ENCODE results near the gene PROK1.

PROK1 gene

DNA sequence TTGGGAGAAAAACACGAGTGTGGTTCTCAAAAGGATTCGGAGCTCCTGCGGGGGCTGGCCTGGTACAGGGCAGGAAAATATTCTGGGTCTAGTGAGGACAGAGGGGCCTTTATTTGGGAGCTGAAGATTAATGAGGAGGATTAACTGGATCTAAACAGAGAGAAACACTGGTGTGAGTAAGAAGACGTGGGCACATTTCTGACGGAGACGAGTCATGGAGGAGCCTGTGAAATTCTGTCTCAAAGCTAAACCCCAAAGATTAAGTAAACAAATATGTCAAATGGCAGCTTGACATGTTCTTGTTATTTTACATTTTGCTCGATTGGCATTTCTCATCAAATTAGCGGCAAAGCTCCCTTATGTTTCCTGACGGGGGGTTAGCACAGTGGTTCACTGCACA, 12.8 kb downstream of the PROK1 start:
- DNase-seq (ENCODE audit: low read depth in 2 of 2): no peak

DNA sequence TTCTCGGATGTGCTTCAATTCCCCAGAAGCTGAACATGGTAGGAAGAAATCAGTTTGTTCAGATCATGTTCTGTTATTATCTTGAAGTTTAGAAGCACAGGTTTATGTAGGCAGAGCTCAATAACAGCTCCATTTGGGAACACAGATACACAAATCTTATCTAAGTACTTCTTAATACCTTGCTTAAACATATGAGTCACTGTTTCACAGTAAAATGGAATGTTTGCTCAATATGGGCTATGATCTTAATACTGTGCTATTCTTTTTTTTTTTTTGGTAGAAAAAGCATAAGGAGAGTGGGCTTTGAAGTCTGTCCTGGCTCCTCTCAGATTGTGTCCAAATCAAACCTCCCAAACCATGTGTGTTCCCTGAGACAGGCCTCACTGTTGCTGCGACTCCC, 13.4 kb downstream of the PROK1 start:
- TF ChIP-seq, protein P1, sequence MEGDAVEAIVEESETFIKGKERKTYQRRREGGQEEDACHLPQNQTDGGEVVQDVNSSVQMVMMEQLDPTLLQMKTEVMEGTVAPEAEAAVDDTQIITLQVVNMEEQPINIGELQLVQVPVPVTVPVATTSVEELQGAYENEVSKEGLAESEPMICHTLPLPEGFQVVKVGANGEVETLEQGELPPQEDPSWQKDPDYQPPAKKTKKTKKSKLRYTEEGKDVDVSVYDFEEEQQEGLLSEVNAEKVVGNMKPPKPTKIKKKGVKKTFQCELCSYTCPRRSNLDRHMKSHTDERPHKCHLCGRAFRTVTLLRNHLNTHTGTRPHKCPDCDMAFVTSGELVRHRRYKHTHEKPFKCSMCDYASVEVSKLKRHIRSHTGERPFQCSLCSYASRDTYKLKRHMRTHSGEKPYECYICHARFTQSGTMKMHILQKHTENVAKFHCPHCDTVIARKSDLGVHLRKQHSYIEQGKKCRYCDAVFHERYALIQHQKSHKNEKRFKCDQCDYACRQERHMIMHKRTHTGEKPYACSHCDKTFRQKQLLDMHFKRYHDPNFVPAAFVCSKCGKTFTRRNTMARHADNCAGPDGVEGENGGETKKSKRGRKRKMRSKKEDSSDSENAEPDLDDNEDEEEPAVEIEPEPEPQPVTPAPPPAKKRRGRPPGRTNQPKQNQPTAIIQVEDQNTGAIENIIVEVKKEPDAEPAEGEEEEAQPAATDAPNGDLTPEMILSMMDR (IDR thresholded peaks at IDR 0.05; ENCODE audit: low read depth, low read length): no peak
- peak; percentile 49 to 53 for DNase-seq (ENCODE audit: low read depth in 2 of 2)
- H3K4me3 ChIP-seq (replicated peaks in 1 of 2; ENCODE audit: low read depth in 2 of 2, low read length in 2 of 2): no peak overlapping the region

More for the DNA sequence above, 12.8 kb downstream of the PROK1 start:
- TF ChIP-seq, protein P1 (IDR thresholded peaks at IDR 0.05; ENCODE audit: low read depth, low read length): no peak
- no peak overlapping the region for H3K4me3 ChIP-seq (replicated peaks in 1 of 2; ENCODE audit: low read depth in 2 of 2, low read length in 2 of 2)

DNA sequence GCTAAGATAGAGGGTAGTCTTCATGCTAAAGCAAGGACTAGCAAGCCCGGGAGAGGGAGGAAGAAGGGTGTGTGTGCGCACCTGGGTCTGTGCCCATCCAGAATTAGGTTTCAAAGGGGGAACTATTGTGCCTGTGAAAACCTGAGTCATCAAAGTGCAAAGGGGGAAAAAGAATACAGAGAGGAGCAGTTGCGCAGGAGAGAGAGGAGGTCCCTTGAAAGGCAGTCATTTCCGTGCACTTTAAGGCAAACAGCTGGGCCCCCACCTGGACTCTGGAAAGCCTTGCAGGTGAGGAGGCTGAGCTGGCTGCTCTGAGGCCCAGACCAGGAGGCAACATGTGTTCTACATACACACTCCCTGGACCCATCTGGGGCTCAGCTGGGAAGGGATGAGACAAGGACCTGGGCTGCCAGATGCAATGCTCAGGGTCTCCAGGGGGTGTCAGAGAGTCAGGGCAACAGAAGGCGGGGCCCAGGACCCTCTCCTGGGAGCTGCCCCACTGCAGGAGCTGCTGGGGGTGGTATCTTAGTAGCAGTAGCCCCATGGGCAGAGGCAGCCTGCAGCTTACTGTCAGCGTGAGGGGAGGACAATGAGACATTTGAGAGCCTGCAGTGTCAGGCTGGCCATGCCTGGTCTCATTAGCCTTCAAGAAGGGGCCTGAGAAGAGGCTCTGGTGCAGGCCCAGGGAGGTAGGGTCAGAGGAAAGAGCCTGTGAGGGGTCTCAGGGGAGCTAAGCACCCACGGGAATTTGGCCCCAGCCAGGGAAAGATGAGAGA, 14.3 kb downstream of the PROK1 start:
- no peak for DNase-seq (ENCODE audit: low read depth in 2 of 2)
- TF ChIP-seq, protein P1 (IDR thresholded peaks at IDR 0.05; ENCODE audit: low read depth, low read length): no peak
- no peak overlapping the region for H3K4me3 ChIP-seq (replicated peaks in 1 of 2; ENCODE audit: low read depth in 2 of 2, low read length in 2 of 2)

DNA sequence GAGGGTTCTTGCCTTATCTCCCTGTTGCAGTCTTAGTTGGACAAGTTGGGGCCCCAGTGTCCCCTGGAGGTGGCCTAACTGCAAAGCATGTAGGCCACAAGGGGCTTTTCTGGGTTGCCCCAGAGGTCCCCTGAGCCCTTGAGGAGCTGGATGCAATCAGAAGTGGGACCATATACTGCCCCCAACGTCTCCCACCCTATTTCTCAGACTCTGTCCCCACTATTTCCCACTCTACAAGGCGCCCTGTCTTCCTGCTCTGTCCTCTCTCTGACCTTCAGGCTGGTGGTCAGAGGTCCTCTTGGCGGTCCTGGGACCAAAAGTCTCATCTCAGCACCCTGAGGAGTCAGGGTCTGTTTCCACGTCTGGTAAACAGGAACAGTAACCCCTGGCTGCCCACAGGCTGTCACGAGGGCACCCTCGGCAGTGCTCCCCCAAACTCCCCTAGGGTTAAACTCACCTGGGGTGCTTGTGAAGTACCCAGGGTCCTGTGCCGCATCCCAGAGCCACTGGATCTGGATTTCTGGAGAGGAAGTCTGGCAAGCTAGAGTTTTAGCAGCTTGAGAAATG, 14.9 kb downstream of the PROK1 start:
- DNase-seq (ENCODE audit: low read depth in 2 of 2): no peak
- H3K4me3 ChIP-seq (replicated peaks in 1 of 2; ENCODE audit: low read depth in 2 of 2, low read length in 2 of 2): no peak overlapping the region
- TF ChIP-seq, protein P1 (IDR thresholded peaks at IDR 0.05; ENCODE audit: low read depth, low read length): no peak

DNA sequence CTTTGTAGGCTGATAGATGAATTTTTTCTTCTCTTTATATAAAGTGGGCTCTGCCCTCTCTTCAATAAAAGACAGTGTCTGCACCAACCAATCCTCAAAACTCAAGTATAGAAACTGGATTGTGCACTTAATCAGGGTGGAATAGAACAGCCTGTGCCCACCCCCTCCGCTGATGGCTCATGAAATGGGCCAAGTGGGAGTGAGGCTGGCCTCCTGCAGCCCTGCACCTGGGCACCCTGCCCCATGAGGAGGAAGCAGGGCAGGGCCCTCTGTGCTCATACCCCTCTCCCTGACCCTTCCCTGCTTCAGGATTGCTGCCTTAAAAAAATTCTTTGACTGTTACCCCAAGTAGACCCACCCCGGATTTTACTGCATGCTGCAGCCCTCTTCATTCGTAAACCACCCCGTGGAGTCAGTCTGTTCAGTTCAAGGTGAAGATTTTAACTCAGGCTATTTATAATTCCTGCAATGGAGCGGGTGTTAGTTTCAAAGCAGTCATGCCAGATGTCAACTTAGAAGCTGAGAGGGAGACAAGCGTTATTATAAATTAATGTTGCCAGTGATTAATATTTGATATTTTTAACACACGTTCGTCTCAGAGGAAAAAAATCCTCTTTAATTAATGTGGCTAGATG, 15.8 kb downstream of the PROK1 start:
- H3K4me3 ChIP-seq (replicated peaks in 1 of 2; ENCODE audit: low read depth in 2 of 2, low read length in 2 of 2): no peak overlapping the region
- no peak for DNase-seq (ENCODE audit: low read depth in 2 of 2)
- TF ChIP-seq, protein P1 (IDR thresholded peaks at IDR 0.05; ENCODE audit: low read depth, low read length): no peak

DNA sequence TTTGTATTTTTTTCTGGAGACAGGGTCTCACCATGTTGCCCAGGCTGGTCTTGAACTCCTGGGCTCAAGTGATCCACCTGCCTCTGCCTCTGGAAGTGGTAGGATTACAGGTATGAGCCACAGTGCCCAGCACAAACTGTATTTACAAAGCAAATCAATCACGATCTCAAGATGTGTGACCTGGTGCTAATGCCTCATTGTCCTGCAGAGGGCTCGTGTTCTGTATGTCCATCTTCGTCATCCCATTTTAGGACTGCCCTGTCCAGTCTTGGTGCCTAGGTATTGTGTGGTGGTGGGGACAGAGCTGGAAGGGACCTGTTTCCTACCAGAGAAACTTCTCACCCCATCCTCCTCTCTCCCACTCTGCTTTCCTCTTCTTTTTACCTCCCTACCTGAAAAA, 20.2 kb downstream of the PROK1 start:
- H3K4me3 ChIP-seq (replicated peaks in 1 of 2; ENCODE audit: low read depth in 2 of 2, low read length in 2 of 2): no peak overlapping the region
- TF ChIP-seq, protein P1 (IDR thresholded peaks at IDR 0.05; ENCODE audit: low read depth, low read length): no peak
- DNase-seq (ENCODE audit: low read depth in 2 of 2): no peak
